ENCODE data around the gene ATP2C1. TPM values are rescaled to one million over a fixed set of nuclear protein-coding genes. Genes with fewer than 3 reads are reported as not detected.
A peak's percentile ranks its signal among the peaks of the same experiment; 100 is the strongest.
"Not testable (repeated sequence)": the region's sequence is repeated elsewhere in the genome, so short reads cannot be mapped to it uniquely, and the experiment has no call there.

Gene ATP2C1
- total RNA-seq, 1 donor from 2014 or later, result 161 TPM

- Histone ChIP-seq H3K4me3 (no peak overlapping the region), H3K79me2 (ENCODE audit: low read depth) (no peaks in the 10 kb centered on the region), H3K4me1 (peaks cover under 1% of the 10 kb centered on the region), H3K36me3 (no peaks in the 10 kb centered on the region), H3K9me3 (ENCODE audit: low read depth) (no peaks in the 10 kb centered on the region), H4K20me1 (ENCODE audit: low read depth) (no peaks in the 10 kb centered on the region), H3K4me2 (no peak overlapping the region), H3F3A (ENCODE audit: low read depth) (no peaks in the 10 kb centered on the region), H2AFZ (replicated peaks) (no peak overlapping the region), H3K27ac (no peak overlapping the region), H3K9ac (no peak overlapping the region), H3K27me3 (no peaks in the 10 kb centered on the region)
- Mint-ChIP-seq H3K4me3 (no peak overlapping the region), H3K9me3 (peaks cover 4% of the 10 kb centered on the region), H3K36me3 (peaks cover 4% of the 10 kb centered on the region), H3K27ac (no peak overlapping the region), H3K27me3 (ENCODE audit: insufficient read depth, low read depth) (no peaks in the 10 kb centered on the region), H3K4me1 (peaks cover 7% of the 10 kb centered on the region)
- DNase-seq (ENCODE audit: low spot score), result no peak
- TF ChIP-seq CTCF (IDR thresholded peaks at IDR 0.05) (no peak), EZH2 (IDR thresholded peaks at IDR 0.05) (no peak), EZH2phosphoT487 (IDR thresholded peaks at IDR 0.05) (no peak)
Measured at GRCh38 chr3:131036986-131037385, 143.1 kb downstream of the ATP2C1 start.

DNA sequence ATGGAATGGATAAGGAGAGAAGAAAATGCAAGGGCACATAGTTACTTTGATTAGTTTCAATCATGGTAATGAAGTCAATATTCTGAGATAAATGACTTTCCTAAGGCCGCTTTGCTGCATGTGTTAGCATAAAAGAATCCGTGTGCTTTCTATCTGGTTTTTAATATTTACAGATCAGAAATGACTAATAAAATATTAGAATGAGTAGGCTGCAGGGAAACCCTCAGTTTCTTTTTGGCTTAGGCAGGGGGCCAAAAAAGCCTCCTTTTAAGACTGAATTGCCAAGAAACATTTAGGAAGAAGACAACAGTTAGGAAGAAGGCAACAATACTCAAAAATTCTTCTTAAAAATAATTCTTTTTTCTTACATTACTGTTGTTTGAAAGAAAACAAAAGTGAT lies 144.4 kb downstream of the ATP2C1 start:
- Histone ChIP-seq H3F3A (ENCODE audit: low read depth) (no peaks in the 10 kb centered on the region), H3K27me3 (no peaks in the 10 kb centered on the region), H2AFZ (replicated peaks) (no peak overlapping the region), H3K9me3 (ENCODE audit: low read depth) (no peaks in the 10 kb centered on the region), H3K36me3 (no peaks in the 10 kb centered on the region), H3K4me3 (no peak overlapping the region), H3K4me2 (no peak overlapping the region), H3K79me2 (ENCODE audit: low read depth) (no peaks in the 10 kb centered on the region), H3K9ac (no peak overlapping the region), H3K4me1 (peaks cover 8% of the 10 kb centered on the region), H3K27ac (no peak overlapping the region), H4K20me1 (ENCODE audit: low read depth) (no peaks in the 10 kb centered on the region)
- Mint-ChIP-seq H3K36me3 (peaks cover 5% of the 10 kb centered on the region), H3K27me3 (ENCODE audit: insufficient read depth, low read depth) (no peaks in the 10 kb centered on the region), H3K4me3 (no peak overlapping the region), H3K4me1 (peaks cover 7% of the 10 kb centered on the region), H3K9me3 (peaks cover 5% of the 10 kb centered on the region), H3K27ac (no peak overlapping the region)
- TF ChIP-seq EZH2 (IDR thresholded peaks at IDR 0.05) (no peak), EZH2phosphoT487 (IDR thresholded peaks at IDR 0.05) (no peak), CTCF (IDR thresholded peaks at IDR 0.05) (no peak)
- DNase-seq (ENCODE audit: low spot score), result no peak

DNA sequence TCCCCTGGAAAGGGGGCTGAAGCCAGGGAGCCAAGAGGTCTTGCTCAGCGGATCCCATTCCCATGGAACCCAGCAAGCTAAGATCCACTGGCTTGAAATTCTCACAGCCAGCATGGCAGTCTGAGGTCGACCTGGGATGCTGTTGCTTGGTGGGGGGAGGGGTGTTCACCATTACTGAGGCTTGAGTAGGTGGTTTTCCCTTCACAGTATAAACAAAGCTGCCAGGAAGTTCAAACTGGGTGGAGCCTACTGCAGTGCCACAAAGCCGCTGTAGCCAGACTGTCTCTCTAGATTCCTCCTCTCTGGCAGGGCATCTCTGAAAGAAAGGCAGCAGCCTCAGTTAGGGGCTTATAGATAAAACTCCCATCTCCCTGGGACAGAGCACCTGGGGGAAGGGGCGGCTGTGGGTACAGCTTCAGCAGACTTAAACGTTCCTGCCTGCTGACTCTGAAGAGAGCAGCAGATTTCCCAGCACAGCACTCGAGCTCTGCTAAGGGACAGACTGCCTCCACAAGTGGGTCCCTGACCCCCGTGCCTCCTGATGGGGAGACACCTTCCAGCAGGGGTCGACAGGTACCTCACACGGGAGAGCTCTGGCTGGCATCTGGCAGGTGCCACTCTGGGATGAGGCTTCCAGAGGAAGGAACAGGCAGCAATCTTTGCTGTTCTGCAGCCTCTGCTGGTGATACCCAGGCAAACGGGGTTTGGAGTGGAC lies 148.5 kb downstream of the ATP2C1 start:
- H4K20me1 ChIP-seq (ENCODE audit: low read depth); H3K9ac ChIP-seq; H3K4me1 Mint-ChIP-seq; H3F3A ChIP-seq (ENCODE audit: low read depth); H3K4me3 ChIP-seq; H3K9me3 ChIP-seq (ENCODE audit: low read depth); H3K27ac Mint-ChIP-seq; H3K27me3 Mint-ChIP-seq (ENCODE audit: insufficient read depth, low read depth); H3K79me2 ChIP-seq (ENCODE audit: low read depth); H3K36me3 ChIP-seq; H3K4me2 ChIP-seq; H3K4me1 ChIP-seq; H3K27ac ChIP-seq; H3K4me3 Mint-ChIP-seq; H3K27me3 ChIP-seq: not testable (repeated sequence)
- peak; percentile 4 for DNase-seq (ENCODE audit: low spot score)
- Mint-ChIP-seq H3K9me3 (peaks cover 39% of the 10 kb centered on the region), H3K36me3 (peaks cover 26% of the 10 kb centered on the region)
- peak overlapping the region; percentile 86 for H2AFZ ChIP-seq (replicated peaks)

DNA sequence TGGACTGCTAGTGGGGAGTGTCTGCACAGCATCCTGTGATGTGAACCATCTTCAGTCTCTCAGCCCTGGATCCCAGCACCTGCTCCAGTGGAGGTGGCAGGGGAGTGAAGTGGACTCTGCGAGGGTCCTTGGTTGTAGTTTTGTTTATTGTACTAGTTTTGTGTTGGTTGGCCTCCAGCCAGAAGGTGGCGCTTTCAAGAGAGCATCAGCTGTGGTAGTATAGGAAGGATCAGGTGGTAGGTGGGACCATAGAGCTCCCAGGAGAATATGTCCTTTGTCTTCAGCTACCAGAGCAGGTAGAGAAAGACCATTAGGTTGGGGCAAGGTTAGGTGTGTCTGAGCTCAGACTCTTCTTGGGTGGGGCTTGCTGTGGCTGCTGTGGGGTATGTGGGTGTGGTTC lies 153.7 kb downstream of the ATP2C1 start:
- peaks cover 37% of the 10 kb centered on the region for H3K9me3 Mint-ChIP-seq

More for the DNA sequence above, 153.7 kb downstream of the ATP2C1 start:
- Histone ChIP-seq H3K4me1 (peaks cover 9% of the 10 kb centered on the region), H4K20me1 (ENCODE audit: low read depth) (no peaks in the 10 kb centered on the region), H3K79me2 (ENCODE audit: low read depth) (no peaks in the 10 kb centered on the region), H3F3A (ENCODE audit: low read depth) (peaks cover 3% of the 10 kb centered on the region), H3K27ac (no peak overlapping the region), H2AFZ (replicated peaks) (no peak overlapping the region), H3K9ac (no peak overlapping the region), H3K4me3 (no peak overlapping the region), H3K4me2 (no peak overlapping the region), H3K9me3 (ENCODE audit: low read depth) (no peaks in the 10 kb centered on the region), H3K36me3 (no peaks in the 10 kb centered on the region), H3K27me3 (no peaks in the 10 kb centered on the region)
- TF ChIP-seq EZH2phosphoT487 (IDR thresholded peaks at IDR 0.05) (no peak), EZH2 (IDR thresholded peaks at IDR 0.05) (no peak), CTCF (IDR thresholded peaks at IDR 0.05) (peak; percentile 15)
- Mint-ChIP-seq H3K27me3 (ENCODE audit: insufficient read depth, low read depth) (no peaks in the 10 kb centered on the region), H3K36me3 (peaks cover 25% of the 10 kb centered on the region), H3K4me3 (no peak overlapping the region), H3K4me1 (peaks cover 23% of the 10 kb centered on the region), H3K27ac (no peak overlapping the region)
- DNase-seq (ENCODE audit: low spot score), result no peak
